SK-N-SH (cell line): ENCODE results near the gene NDUFB8.

Source experiments
- CTCF ChIP-seq: fragments of 200-600 bp; sonication (generic); IDR thresholded peaks from 2 replicates; pipeline ENCODE4 v1.6.1; 2017; ENCODE audit warnings: antibody characterized with exemption, mild to moderate bottlenecking, moderate library complexity
- NRF1 ChIP-seq: IDR thresholded peaks from 2 replicates; pipeline ENCODE4 v1.6.1; 2012; ENCODE audit warnings: low read depth, mild to moderate bottlenecking, low read length
- PBX3 ChIP-seq: IDR thresholded peaks from 2 replicates; pipeline ENCODE4; 2012
- RAD21 ChIP-seq: IDR thresholded peaks from 2 replicates; pipeline ENCODE4 v1.6.1; 2012; ENCODE audit warnings: mild to moderate bottlenecking, low read length
- TAF1 ChIP-seq: IDR thresholded peaks from 2 replicates; pipeline ENCODE4 v1.6.1; 2012; ENCODE audit warnings: low read depth, mild to moderate bottlenecking, low read length, moderate library complexity, borderline replicate concordance
- TEAD4 ChIP-seq: IDR thresholded peaks from 2 replicates; pipeline ENCODE4 v1.4.0; 2012; ENCODE audit warnings: mild to moderate bottlenecking, borderline replicate concordance; ENCODE audit not compliant: insufficient read depth
- TF ChIP-seq, protein P1 (sequence below): IDR thresholded peaks from 2 replicates; pipeline ENCODE4 v1.6.1; 2012; ENCODE audit warnings: mild to moderate bottlenecking, low read depth, low read length, moderate library complexity
- TF ChIP-seq, protein P2 (sequence below): fragments of 150-350 bp; IDR thresholded peaks from 2 replicates; pipeline ENCODE4 v1.6.1; 2017; ENCODE audit warnings: antibody characterized with exemption, low read length, low read depth, borderline replicate concordance

DNA sequence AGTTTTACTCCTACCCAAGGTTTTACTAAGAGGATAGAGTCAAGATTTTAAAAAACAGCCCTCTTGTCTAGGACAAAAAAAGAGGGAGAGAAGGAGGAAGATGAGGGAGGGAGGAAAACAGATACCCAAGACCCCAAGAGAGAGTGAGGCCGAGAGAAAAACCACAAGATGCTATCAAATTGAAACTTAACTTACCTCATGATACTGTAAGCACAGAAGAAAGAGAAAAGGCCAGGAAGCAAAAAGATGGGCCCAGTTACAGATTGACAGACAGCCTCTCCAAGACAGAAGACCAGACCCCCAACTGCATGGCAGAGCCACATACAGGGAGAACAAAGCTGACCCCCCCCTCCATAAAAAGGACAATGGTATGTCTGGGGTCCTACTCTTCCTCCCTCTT, 21.4 kb downstream of the NDUFB8 start:
- TF ChIP-seq RAD21 (no peak), NRF1 (no peak), CTCF (no peak), TAF1 (no peak), TEAD4 (no peak), PBX3 (no peak)
- TF ChIP-seq, protein P1, sequence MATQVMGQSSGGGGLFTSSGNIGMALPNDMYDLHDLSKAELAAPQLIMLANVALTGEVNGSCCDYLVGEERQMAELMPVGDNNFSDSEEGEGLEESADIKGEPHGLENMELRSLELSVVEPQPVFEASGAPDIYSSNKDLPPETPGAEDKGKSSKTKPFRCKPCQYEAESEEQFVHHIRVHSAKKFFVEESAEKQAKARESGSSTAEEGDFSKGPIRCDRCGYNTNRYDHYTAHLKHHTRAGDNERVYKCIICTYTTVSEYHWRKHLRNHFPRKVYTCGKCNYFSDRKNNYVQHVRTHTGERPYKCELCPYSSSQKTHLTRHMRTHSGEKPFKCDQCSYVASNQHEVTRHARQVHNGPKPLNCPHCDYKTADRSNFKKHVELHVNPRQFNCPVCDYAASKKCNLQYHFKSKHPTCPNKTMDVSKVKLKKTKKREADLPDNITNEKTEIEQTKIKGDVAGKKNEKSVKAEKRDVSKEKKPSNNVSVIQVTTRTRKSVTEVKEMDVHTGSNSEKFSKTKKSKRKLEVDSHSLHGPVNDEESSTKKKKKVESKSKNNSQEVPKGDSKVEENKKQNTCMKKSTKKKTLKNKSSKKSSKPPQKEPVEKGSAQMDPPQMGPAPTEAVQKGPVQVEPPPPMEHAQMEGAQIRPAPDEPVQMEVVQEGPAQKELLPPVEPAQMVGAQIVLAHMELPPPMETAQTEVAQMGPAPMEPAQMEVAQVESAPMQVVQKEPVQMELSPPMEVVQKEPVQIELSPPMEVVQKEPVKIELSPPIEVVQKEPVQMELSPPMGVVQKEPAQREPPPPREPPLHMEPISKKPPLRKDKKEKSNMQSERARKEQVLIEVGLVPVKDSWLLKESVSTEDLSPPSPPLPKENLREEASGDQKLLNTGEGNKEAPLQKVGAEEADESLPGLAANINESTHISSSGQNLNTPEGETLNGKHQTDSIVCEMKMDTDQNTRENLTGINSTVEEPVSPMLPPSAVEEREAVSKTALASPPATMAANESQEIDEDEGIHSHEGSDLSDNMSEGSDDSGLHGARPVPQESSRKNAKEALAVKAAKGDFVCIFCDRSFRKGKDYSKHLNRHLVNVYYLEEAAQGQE, result no peak
- TF ChIP-seq, protein P2, sequence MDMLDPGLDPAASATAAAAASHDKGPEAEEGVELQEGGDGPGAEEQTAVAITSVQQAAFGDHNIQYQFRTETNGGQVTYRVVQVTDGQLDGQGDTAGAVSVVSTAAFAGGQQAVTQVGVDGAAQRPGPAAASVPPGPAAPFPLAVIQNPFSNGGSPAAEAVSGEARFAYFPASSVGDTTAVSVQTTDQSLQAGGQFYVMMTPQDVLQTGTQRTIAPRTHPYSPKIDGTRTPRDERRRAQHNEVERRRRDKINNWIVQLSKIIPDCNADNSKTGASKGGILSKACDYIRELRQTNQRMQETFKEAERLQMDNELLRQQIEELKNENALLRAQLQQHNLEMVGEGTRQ, result no peak
